ENCODE results near the gene GINS3. TPM values are rescaled to one million over a fixed set of nuclear protein-coding genes. Genes with fewer than 3 reads are reported as not detected.
A peak's percentile ranks its signal among the peaks of the same experiment; 100 is the strongest.

GINS3 gene
- total and polyA plus RNA-seq, 12 donors, result 7.6 to 25.2 (median 10.5) TPM

DNA sequence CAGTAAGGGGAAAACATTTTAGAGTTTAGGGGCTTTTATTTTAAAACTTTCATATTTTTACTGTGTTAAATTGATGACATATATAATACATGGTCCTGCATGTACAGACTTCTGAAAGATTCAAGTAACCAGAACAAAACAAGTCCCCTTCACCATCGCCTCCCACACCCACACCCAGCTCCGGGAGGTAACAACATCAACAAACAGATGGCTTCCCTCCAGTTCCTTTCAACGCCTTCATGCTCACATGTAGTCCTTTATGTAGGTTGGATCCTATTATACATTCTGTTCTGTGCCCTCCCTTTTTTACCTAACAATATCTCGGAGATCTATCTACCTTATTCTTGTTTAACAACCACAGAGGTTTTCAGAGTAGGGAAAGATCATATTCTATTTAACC lies 30.5 kb downstream of the GINS3 start:
- peaks cover 0 to 8% of the 10 kb centered on the region in 2 donors for H3K4me1 ChIP-seq (replicated peaks in 1 of 2)
- WGBS, 4 donors, result 70 to 89% (median 81%) methylated on average over 4 of the region's 4 CpGs
- no peak overlapping the region for H3K27ac ChIP-seq
- H3K36me3 ChIP-seq (replicated peaks in 1 of 2), result no peaks in the 10 kb centered on the region
- no peak for DNase-seq
- H3K9me3 ChIP-seq (replicated peaks in 1 of 3), result no peaks in the 10 kb centered on the region
- H3K27me3 ChIP-seq, result no peaks in the 10 kb centered on the region
- intact Hi-C loops (cut with DNase I), result no loop called here
- no peak overlapping the region for H3K4me3 ChIP-seq
- no peak for TF ChIP-seq POLR2A (IDR thresholded peaks at IDR 0.05)
- TF ChIP-seq, protein P1, sequence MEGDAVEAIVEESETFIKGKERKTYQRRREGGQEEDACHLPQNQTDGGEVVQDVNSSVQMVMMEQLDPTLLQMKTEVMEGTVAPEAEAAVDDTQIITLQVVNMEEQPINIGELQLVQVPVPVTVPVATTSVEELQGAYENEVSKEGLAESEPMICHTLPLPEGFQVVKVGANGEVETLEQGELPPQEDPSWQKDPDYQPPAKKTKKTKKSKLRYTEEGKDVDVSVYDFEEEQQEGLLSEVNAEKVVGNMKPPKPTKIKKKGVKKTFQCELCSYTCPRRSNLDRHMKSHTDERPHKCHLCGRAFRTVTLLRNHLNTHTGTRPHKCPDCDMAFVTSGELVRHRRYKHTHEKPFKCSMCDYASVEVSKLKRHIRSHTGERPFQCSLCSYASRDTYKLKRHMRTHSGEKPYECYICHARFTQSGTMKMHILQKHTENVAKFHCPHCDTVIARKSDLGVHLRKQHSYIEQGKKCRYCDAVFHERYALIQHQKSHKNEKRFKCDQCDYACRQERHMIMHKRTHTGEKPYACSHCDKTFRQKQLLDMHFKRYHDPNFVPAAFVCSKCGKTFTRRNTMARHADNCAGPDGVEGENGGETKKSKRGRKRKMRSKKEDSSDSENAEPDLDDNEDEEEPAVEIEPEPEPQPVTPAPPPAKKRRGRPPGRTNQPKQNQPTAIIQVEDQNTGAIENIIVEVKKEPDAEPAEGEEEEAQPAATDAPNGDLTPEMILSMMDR (IDR thresholded peaks at IDR 0.05), result no peak

DNA sequence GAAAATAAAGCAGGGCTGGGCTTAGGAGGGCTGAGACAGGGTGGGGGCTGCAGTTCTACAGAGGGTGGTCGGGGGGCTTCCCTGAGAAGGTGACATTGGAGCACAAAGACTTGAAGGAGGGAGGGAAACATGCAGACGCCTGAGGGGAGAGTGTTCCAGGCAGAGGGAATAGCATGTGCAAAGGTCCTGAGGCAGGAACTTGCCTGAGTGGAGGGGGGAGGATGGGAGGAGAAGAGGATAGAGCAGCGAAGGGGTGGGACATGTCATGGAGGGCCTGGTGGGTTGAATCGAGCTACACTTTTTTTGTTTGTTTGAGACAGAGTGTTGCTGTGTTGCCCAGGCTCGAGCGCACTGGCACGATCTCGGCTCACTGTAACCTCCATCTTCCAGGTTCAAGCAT lies 33.0 kb downstream of the GINS3 start:
- H3K4me3 ChIP-seq, result no peak overlapping the region

DNA sequence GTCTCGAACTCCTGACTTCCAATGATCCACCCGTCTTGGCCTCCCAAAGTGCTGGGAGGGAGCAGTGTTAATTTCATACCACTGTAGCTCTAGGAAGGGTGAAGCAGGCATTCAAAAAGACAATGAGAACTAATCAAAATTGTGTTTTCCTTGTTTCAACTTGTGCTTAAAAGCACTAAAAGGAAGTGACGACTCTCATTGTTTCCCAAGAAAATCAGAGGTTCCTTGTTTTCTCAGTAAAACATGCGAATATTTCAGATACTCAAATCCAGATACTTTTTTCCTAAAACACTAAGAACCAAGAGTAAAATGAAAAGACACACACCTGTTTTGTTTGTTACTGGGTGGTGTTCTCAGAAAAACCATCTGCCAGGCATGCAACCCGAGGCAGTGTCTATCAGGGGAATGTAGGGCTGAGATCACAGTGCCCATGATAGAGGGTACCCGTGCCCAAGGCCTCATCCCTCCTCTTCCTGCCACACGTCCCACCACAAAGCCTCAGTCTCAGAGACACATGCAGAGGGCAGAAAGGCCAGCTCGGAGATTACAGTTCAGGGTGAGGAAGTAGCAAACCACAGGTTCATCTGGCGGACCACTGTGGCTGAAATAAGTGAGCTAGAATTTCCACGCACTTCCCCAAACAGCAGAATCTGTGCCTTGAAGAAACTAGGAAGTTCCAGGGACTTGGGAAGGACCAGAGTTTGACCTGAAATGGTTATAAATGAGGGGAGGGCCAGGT lies 33.7 kb downstream of the GINS3 start:
- Histone ChIP-seq H3K9me3 (replicated peaks in 1 of 3) (no peaks in the 10 kb centered on the region), H3K4me1 (replicated peaks in 1 of 2) (no peaks in the 10 kb centered on the region), H3K27me3 (no peaks in the 10 kb centered on the region), H3K27ac (peak overlapping the region in 2 of 5 donors; percentile 40 to 83), H3K4me3 (no peak overlapping the region), H3K36me3 (replicated peaks in 1 of 2) (no peaks in the 10 kb centered on the region)
- TF ChIP-seq POLR2A (IDR thresholded peaks at IDR 0.05), result no peak
- TF ChIP-seq, protein P1 (IDR thresholded peaks at IDR 0.05), result no peak
- 70 to 88% (median 75%) methylated on average over 10 of the region's 10 CpGs for WGBS, 4 donors
- peak in 3 of 7 donors; percentile 26 to 49 (median 36) for DNase-seq
- intact Hi-C loops (cut with DNase I), result no loop called here

More for the DNA sequence above, 33.0 kb downstream of the GINS3 start:
- H3K27ac ChIP-seq, result peak overlapping the region in 2 of 5 donors; percentile 40 to 83
- TF ChIP-seq POLR2A (IDR thresholded peaks at IDR 0.05), result no peak
- TF ChIP-seq, protein P1 (IDR thresholded peaks at IDR 0.05), result no peak
- 85 to 91% (median 86%) methylated on average over 8 of the region's 8 CpGs for WGBS, 4 donors
- H3K4me1 ChIP-seq (replicated peaks in 1 of 2), result no peaks in the 10 kb centered on the region
- intact Hi-C loops (cut with DNase I), result no loop called here
- no peaks in the 10 kb centered on the region for H3K36me3 ChIP-seq (replicated peaks in 1 of 2)
- no peaks in the 10 kb centered on the region for H3K27me3 ChIP-seq
- H3K9me3 ChIP-seq (replicated peaks in 1 of 3), result no peaks in the 10 kb centered on the region
- DNase-seq, result no peak

DNA sequence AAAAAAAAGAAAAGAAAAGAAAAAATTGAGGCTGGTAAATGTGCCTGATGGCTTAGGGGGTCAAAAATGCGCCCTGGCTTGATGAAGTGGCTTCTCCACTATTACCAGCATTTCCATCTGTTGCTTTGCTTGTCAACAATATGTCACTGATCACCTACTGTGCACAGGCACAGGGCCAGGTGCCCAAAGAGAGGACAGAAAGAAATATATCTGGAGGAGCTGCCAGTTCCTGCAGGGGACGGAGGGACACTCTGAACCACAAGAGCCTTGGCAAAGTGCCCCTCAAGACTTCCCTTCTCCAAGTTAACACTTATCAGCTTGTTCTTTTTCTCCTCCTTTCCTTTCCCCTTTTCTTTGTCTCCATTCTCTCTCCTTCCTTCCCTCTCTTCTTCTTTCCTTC lies 34.7 kb downstream of the GINS3 start:
- Histone ChIP-seq H3K4me1 (replicated peaks in 1 of 2) (no peaks in the 10 kb centered on the region), H3K36me3 (replicated peaks in 1 of 2) (no peaks in the 10 kb centered on the region), H3K4me3 (no peak overlapping the region), H3K27ac (no peak overlapping the region), H3K9me3 (replicated peaks in 1 of 3) (no peaks in the 10 kb centered on the region), H3K27me3 (no peaks in the 10 kb centered on the region)
- DNase-seq, result peak in 4 of 7 donors; percentile 28 to 54 (median 34)
- 48 to 59% (median 50%) methylated on average over 2 of the region's 2 CpGs for WGBS, 4 donors
- intact Hi-C loops (cut with DNase I), result no loop called here
- TF ChIP-seq, protein P1 (IDR thresholded peaks at IDR 0.05), result no peak
- no peak for TF ChIP-seq POLR2A (IDR thresholded peaks at IDR 0.05)

Measured in adrenal gland (tissue), 12 donors.